Endothelial cell of umbilical vein (primary cell): Measurements from ENCODE around the gene KCNF1.

Source experiments
- EZH2 ChIP-seq: IDR thresholded peaks from 2 replicates; pipeline ENCODE4 v1.6.1; 2012; ENCODE audit warnings: borderline replicate concordance, low read depth, mild to moderate bottlenecking, moderate library complexity, low read length, inconsistent platforms; ENCODE audit not compliant: severe bottlenecking
- FOS ChIP-seq: IDR thresholded peaks from 2 replicates; pipeline ENCODE4 v1.6.1; 2011; ENCODE audit warnings: mild to moderate bottlenecking, low read length, moderate library complexity, borderline replicate concordance; ENCODE audit not compliant: insufficient read depth
- GATA2 ChIP-seq: IDR thresholded peaks from 2 replicates; pipeline ENCODE4 v1.7.0; 2011; ENCODE audit warnings: low read depth, mild to moderate bottlenecking, moderate library complexity, mixed read lengths, low read length; ENCODE audit not compliant: insufficient read length, insufficient read depth
- JUN ChIP-seq: IDR thresholded peaks from 2 replicates; pipeline ENCODE4 v1.6.1; 2011; ENCODE audit warnings: borderline replicate concordance, low read depth; ENCODE audit not compliant: insufficient read length, insufficient read depth
- MAX ChIP-seq: IDR thresholded peaks from 2 replicates; pipeline ENCODE4 v1.6.1; 2011; ENCODE audit not compliant: insufficient read depth, insufficient read length
- MYC ChIP-seq: IDR thresholded peaks from one replicate; pipeline ENCODE4 v1.6.1; 2011; ENCODE audit warnings: mild to moderate bottlenecking, low read depth, low read length
- POLR2A ChIP-seq: IDR thresholded peaks from 2 replicates; pipeline ENCODE4 v1.6.1; 2012; ENCODE audit warnings: low read depth, mild to moderate bottlenecking, control low read depth, low read length
- POLR2AphosphoS5 ChIP-seq: IDR thresholded peaks from 2 replicates; pipeline ENCODE4 v1.6.1; 2012; ENCODE audit warnings: low read depth, mild to moderate bottlenecking, control low read depth, low read length, moderate library complexity; ENCODE audit not compliant: insufficient read depth
- TF ChIP-seq, protein P1 (sequence below), 2 donors: IDR thresholded peaks; 1 replicate in 1 of 2; 2 replicates in 1 of 2; pipeline ENCODE4 v1.5.1; 2011; ENCODE audit warnings: low read length in 2 of 2, mild to moderate bottlenecking in 2 of 2, moderate library complexity in 2 of 2, control low read depth in 1 of 2, inconsistent platforms in 1 of 2, low read depth in 1 of 2; ENCODE audit not compliant: insufficient read depth in 1 of 2; ENCODE audit errors: extremely low read depth in 1 of 2

GRCh38 chr2:10923008-10923375 is 11.3 kb downstream of the KCNF1 start:
- no peak for TF ChIP-seq POLR2A
- TF ChIP-seq, protein P1, sequence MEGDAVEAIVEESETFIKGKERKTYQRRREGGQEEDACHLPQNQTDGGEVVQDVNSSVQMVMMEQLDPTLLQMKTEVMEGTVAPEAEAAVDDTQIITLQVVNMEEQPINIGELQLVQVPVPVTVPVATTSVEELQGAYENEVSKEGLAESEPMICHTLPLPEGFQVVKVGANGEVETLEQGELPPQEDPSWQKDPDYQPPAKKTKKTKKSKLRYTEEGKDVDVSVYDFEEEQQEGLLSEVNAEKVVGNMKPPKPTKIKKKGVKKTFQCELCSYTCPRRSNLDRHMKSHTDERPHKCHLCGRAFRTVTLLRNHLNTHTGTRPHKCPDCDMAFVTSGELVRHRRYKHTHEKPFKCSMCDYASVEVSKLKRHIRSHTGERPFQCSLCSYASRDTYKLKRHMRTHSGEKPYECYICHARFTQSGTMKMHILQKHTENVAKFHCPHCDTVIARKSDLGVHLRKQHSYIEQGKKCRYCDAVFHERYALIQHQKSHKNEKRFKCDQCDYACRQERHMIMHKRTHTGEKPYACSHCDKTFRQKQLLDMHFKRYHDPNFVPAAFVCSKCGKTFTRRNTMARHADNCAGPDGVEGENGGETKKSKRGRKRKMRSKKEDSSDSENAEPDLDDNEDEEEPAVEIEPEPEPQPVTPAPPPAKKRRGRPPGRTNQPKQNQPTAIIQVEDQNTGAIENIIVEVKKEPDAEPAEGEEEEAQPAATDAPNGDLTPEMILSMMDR (IDR thresholded peaks at IDR 0.05; ENCODE audit: extremely low read depth in 1 of 2, insufficient read depth in 1 of 2, low read depth in 1 of 2, low read length in 2 of 2): no peak
- no peak for TF ChIP-seq EZH2
- TF ChIP-seq MYC: no peak
- no peak for TF ChIP-seq MAX
- no peak for TF ChIP-seq POLR2AphosphoS5
- TF ChIP-seq JUN: no peak
- TF ChIP-seq GATA2: no peak
- TF ChIP-seq FOS: no peak
